DND-41 (cell line): ENCODE data around the gene DGKB.

Experiments
- ATAC-seq: fragments of 200-7000 bp; cut with Tn5 transposase; 3 replicates; pipeline ENCODE4 v1.9.1; 2021; ENCODE audit warnings: low read depth; ENCODE audit not compliant: insufficient read depth
- DNase-seq: peaks from one replicate; pipeline ENCODE4 v3.0.0-alpha.2; 2020
- H2AFZ ChIP-seq: 2 replicates; pipeline ENCODE4 v1.6.0; 2012; ENCODE audit warnings: low read depth, low read length
- H3K27ac ChIP-seq: 2 replicates; pipeline ENCODE4 v1.5.1; 2012; ENCODE audit warnings: low read length, inconsistent platforms
- H3K27me3 ChIP-seq: fragments of 200-600 bp; sonication (generic); 2 replicates; pipeline ENCODE4 v1.6.0; 2012; ENCODE audit warnings: low read length, mild to moderate bottlenecking, inconsistent platforms; ENCODE audit not compliant: insufficient read depth, poor library complexity
- H3K36me3 ChIP-seq: 2 replicates; pipeline ENCODE4 v1.5.1; 2012; ENCODE audit warnings: low read length, inconsistent platforms; ENCODE audit not compliant: insufficient read depth
- H3K4me1 ChIP-seq: 2 replicates; pipeline ENCODE4 v1.5.1; 2012; ENCODE audit warnings: mild to moderate bottlenecking, low read length; ENCODE audit not compliant: insufficient read depth
- H3K4me2 ChIP-seq: 2 replicates; pipeline ENCODE4 v1.6.0; 2012; ENCODE audit warnings: mild to moderate bottlenecking, moderate library complexity, low read length, inconsistent platforms; ENCODE audit not compliant: insufficient read depth
- H3K4me3 ChIP-seq, 2 experiments: fragments of 200-600 bp in 1 of 2; shearing (Covaris generic) in 1 of 2; 2 replicates each; pipeline ENCODE4 v1.5.1; 2012 to 2016; ENCODE audit warnings: inconsistent platforms in 2 of 2, low read length in 2 of 2, mild to moderate bottlenecking in 2 of 2, low read depth in 1 of 2, moderate library complexity in 1 of 2
- H3K79me2 ChIP-seq: 2 replicates; pipeline ENCODE4 v1.6.0; 2012; ENCODE audit warnings: low read length, inconsistent platforms; ENCODE audit not compliant: insufficient read depth
- H3K9ac ChIP-seq: 2 replicates; pipeline ENCODE4 v1.6.0; 2012; ENCODE audit warnings: low read depth, mild to moderate bottlenecking, inconsistent platforms, low read length, moderate library complexity
- H3K9me3 ChIP-seq: 2 replicates; pipeline ENCODE4 v1.5.1; 2012; ENCODE audit warnings: low read length, moderate library complexity, mild to moderate bottlenecking, inconsistent platforms; ENCODE audit not compliant: insufficient read depth, severe bottlenecking
- H4K20me1 ChIP-seq: 2 replicates; pipeline ENCODE4 v1.6.0; 2012; ENCODE audit warnings: low read length; ENCODE audit not compliant: insufficient read depth
- CTCF ChIP-seq: IDR thresholded peaks from 2 replicates; pipeline ENCODE4 v1.5.1; 2012; ENCODE audit warnings: borderline replicate concordance, low read length, moderate library complexity, mild to moderate bottlenecking; ENCODE audit not compliant: poor library complexity, severe bottlenecking; ENCODE audit errors: extremely low read depth
- EZH2 ChIP-seq: IDR thresholded peaks from 3 replicates; pipeline ENCODE4 v1.6.1; 2012; ENCODE audit warnings: borderline replicate concordance, low read depth, mild to moderate bottlenecking, moderate library complexity, low read length, inconsistent platforms; ENCODE audit not compliant: severe bottlenecking

Gene DGKB

DNA sequence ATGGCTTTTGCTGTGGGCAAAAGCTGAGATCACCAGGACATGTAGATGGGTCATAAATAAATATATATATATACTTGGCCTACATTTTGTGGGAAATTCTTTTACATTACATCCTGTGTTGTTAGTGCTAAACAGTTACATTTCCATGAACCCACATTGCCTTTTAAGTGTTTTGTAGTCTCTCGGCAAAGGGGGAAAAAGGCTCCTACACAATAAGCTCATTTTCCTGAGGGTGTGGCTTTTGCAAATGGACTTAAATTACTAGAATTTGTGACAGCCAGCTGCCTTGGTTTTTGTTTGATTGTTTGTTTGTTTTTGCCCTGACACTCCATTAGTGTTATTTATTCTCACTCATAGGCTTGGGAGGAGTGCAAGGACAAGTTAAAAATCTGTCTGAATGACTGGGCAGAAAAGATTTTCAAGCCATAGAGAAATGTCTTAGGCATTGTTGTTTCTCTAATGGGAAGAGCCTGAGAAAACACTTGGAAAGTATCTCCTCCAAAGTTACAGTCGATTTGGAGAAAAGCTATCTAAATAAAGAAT lies 128.8 kb downstream of the DGKB start:
- Histone ChIP-seq H3K4me2 (no peak overlapping the region), H3K9me3 (peaks cover 8% of the 10 kb centered on the region), H3K36me3 (no peaks in the 10 kb centered on the region), H2AFZ (no peak overlapping the region), H3K27me3 (no peaks in the 10 kb centered on the region), H3K9ac (no peak overlapping the region), H3K4me1 (no peaks in the 10 kb centered on the region), H3K4me3 (no peak overlapping the region), H3K27ac (no peak overlapping the region), H4K20me1 (no peaks in the 10 kb centered on the region), H3K79me2 (no peaks in the 10 kb centered on the region)
- DNase-seq (no peak), ATAC-seq (no peak)
- TF ChIP-seq EZH2: no peak
- no peak for TF ChIP-seq CTCF

DNA sequence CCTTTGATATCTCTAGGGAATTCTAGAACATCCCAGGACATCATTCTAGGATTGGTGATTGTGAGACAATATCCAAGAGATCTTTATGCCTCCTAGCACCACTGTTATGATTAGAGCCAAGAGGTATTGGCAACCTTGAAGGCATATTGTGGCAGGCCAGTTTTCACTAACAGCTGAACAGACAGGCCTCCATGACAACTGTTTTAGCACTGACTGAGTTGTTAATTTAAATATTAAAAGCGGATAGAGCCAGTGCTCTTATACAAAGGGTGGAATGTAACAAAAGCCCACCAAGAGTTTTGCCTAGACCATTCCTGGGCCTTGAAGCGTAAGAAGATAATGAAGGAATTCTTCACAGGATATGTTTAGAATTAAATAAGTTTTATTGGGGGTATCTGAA lies 131.9 kb downstream of the DGKB start:
- ATAC-seq (no peak), DNase-seq (no peak)
- no peaks in the 10 kb centered on the region for H3K27me3 ChIP-seq
- no peaks in the 10 kb centered on the region for H4K20me1 ChIP-seq
- H3K36me3 ChIP-seq: no peaks in the 10 kb centered on the region
- no peaks in the 10 kb centered on the region for H3K4me1 ChIP-seq
- H3K27ac ChIP-seq: no peak overlapping the region
- H3K9me3 ChIP-seq: no peaks in the 10 kb centered on the region
- no peak overlapping the region for H2AFZ ChIP-seq
- no peak overlapping the region for H3K4me3 ChIP-seq
- no peaks in the 10 kb centered on the region for H3K79me2 ChIP-seq
- no peak overlapping the region for H3K4me2 ChIP-seq
- TF ChIP-seq EZH2: no peak
- no peak for TF ChIP-seq CTCF
- H3K9ac ChIP-seq: no peak overlapping the region

- H3K9ac ChIP-seq: no peak overlapping the region
- no peaks in the 10 kb centered on the region for H4K20me1 ChIP-seq
- TF ChIP-seq CTCF: no peak
- no peak for TF ChIP-seq EZH2
- H3K27me3 ChIP-seq: no peaks in the 10 kb centered on the region
- H3K79me2 ChIP-seq: no peaks in the 10 kb centered on the region
- H3K4me3 ChIP-seq: no peak overlapping the region
- no peak overlapping the region for H2AFZ ChIP-seq
- no peaks in the 10 kb centered on the region for H3K36me3 ChIP-seq
- no peaks in the 10 kb centered on the region for H3K9me3 ChIP-seq
- DNase-seq: no peak
- H3K4me2 ChIP-seq: no peak overlapping the region
- no peak overlapping the region for H3K27ac ChIP-seq
- no peaks in the 10 kb centered on the region for H3K4me1 ChIP-seq
- no peak for ATAC-seq
Observed at GRCh38 chr7:14769261-14769660, 133.3 kb downstream of the DGKB start.
